ENCODE measurements around the gene OR1K1.
"Not testable (repeated sequence)": the region's sequence is repeated elsewhere in the genome, so short reads cannot be mapped to it uniquely, and the experiment has no call there.

DNA sequence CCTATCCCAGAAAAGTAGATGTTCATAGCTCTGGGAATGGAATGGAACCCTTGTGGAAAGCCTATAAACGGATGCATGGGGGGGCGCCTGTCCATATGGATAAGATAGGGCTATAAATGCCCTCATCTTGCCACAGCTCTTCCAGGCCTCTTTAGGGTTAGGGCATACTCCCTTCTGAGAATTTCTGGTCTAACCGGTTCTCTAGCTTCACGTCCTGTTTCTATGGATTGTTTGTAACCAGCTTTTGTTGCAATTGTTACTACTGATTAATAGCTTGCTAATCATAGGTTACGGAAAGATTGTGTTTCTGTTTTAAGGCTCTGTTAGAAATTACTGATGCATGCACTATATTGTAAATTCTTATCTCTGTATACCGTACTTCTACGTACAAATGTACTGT is 9.3 kb downstream of the OR1K1 start:
- not testable (repeated sequence) for TF ChIP-seq CTCF (optimal IDR thresholded peaks at IDR 0.05 in 1 of 3, IDR thresholded peaks at IDR 0.05 in 1 of 3, conservative IDR thresholded peaks at IDR 0.05 in 1 of 3; ENCODE audit: extremely low read depth in 1 of 3, insufficient read depth in 2 of 3, low read length in 3 of 3); EZH2 (IDR thresholded peaks at IDR 0.05; ENCODE audit: low read length)

All from keratinocyte (primary cell).